ENCODE data around the gene WDR91.
"Not testable (repeated sequence)": the region's sequence is repeated elsewhere in the genome, so short reads cannot be mapped to it uniquely, and the experiment has no call there.

The WDR91 gene

DNA sequence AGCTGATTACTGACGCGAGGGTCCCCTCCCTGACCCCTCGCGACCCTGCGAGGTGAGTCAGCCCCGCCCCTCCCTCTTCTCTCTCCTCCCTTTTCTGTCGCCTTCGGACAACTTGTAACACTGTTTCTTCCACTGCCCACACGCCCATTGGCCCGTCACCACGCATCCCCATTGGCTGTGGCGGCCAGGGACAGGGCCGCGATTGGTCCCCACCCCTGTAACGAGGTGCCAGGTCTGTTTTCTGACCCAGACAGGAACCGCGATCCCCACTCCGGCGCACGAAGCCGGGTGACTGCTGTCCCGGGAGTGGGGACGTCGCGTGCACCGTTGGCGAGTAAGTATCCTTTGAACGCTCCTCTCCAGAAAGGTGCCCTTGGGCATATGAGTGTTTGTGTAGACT lies 22.2 kb upstream of the WDR91 start, which contains the start of gene STRA8:
TSS of gene STRA8 (plus strand) at position 269 of the 400 bp plus-strand sequence. CDS start 6,687 bp downstream, outside the sequence.
- DNase-seq (ENCODE audit: low read depth), result no peak

DNA sequence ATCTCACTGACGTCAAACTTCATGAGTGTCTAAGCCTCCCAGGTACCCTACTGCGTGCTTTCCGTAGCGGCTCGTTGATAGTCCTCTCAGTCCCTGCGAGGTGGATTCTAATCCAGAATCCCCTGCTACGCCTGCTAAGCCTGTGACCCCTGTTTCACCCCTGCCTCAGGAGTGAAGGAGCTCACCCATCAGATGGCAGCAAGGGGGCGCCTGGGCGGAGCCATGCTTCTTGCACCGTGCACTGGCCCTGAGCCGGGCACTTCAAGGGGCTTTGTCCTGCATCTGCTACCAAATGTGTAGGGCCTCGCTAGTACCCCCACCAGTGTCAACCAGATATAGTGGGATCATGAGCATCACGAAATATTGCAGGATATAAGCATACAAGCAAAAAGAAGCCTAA lies 21.4 kb upstream of the WDR91 start:
- no peak for DNase-seq (ENCODE audit: low read depth)

DNA sequence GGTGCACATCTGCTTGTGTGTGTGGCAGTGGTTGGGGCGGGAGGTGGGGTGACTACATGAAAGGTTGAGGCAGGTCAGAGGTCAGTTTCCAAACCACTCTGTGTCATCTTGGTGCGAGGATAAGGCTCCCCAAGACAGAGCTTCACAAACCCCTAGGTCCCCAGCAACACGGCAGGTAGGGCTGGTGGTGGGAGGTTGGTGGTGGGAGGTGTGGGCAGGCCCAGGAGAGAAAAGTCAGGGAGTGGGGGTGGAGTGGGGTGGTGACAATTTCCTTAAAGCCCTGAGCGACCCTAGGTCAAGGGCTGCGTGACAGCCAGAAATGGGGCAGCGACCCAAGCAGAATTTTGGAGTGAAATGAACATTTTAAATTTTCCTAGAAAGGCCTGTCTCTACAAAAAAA lies 20.8 kb upstream of the WDR91 start:
- no peak for DNase-seq (ENCODE audit: low read depth)

DNA sequence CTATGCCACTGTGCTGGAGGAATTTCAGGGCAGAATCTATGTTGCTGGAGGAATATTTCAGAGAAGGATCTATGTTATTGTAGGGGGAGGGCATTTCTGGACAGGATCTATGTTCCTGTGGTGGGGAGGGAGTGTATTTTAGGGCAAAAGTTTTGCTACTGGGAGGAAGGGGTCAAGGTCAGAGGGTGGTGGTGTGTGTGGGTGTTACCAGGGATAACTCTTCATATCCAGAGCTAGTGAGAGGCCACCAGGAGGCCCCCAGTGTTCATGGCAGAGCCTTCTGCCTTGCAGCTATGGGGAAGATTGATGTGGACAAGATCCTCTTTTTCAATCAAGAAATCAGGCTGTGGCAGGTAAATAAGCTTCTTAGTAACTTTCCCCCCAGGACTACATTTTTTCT lies 20.4 kb upstream of the WDR91 start:
- no peak for DNase-seq (ENCODE audit: low read depth)

DNA sequence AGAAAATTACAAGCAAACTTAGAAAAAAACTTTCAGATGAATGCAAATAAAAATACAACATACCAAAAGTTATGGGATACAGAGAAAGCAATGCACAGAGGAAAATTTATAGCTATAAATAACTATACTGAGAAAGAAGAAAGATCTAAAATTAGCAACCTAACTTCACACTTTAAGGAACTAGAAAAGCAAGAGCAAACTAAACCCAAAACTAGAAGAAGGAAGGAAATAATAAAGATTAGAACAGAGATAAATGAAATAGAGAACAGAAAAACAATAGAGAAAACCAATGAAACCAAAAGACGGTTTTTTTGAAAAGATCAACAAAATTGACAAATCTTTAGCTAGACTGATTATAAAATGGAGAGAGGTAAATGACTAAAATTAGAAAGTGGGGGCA lies 12.7 kb upstream of the WDR91 start:
- no peak for DNase-seq (ENCODE audit: low read depth)

DNA sequence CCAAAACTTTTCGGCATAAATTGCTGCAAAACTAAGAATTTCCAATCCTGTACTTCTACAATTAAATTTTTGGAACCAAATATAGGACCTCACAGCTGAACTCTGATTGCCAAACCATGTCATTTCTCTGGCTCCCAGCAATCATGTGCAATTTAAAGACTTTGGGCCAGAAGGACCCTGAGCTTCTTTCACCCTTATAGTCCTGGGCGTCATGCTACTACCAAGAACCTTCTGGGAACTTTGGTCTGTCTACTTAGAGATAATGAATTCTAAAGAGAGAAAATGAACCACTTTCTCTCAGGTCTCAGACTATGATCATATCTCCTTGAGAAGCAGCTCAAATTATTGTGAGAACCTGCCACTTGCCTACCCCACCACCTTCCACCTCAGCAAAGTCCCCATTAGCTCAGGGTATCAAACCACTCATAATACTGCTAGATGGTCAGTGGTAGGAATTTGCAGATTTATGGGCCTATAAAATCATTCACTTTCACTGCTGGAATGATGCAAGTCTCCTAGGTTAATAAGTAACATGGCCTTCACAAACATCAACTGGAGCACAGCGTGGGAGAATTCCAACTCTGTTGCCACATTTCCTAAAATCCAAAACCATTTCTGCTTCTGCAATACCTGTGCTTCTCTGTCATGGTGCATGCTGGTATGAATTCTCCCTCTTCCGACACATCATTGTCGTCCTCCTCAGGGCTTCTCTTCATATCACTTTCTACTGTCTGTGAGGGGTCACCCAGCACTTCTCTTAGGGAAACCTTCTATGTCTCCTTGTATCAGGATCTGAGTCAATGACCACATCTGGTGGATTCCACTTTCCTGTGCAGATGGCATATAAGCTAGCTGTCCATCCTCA lies 6.6 kb upstream of the WDR91 start:
- DNase-seq (ENCODE audit: low read depth), result no peak

DNA sequence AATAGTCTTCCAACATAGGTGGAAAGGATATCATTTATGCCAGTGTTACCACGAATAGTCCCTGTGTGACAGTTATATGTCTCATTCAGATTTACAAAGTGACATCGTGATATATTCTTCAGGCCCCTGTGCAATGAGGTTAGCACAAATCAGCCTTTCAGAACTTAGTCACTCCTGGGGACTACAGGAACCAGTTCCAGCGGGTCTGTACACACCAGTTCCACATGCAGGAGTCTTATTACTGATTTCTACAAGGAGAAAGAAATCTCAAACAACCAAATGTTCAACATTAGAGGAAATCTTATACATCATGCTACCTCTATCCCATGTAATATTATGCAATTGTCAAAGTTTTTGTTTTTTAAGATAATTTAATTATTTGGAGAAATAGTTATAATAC lies 4.4 kb upstream of the WDR91 start:
- DNase-seq (ENCODE audit: low read depth), result no peak

DNA sequence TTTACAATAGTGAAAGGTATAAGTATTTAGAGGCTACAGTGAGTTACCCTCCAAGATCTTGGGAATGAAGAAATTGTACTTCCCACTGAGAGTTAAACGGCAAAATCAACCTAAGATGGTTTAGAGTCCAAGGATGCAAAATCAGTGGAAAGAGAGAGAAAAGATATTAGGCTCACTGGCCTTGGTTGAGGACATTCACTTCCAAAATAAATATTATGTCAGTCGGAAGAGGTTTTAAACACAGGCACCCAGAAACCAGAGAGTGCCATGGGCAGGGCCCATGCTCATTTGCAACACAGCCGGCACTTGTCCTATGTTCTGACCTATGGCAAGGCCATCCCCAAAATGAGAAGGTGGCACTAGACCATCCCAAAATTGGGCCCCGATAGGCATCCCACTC lies 3.9 kb upstream of the WDR91 start:
- DNase-seq (ENCODE audit: low read depth), result no peak

DNA sequence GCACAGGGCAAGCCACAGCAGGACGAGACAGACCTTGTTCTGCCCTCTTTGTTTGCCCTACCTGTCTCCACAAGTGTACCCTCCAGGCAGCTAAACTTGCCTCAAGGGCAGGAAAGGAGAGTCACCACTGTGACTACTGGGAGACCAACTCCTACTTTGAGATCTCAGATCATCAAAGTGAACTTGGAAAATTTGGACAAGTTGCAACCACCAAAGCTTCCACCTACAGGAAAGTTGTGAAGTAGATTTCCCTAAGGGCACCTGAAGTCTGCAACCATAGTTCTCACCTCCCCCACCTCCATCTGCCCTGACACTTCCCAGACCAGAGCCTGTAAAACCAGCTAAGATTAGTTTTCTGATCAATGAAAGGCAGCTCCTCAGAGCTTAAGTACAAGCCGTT lies 2.5 kb upstream of the WDR91 start:
- no peak for DNase-seq (ENCODE audit: low read depth)

DNA sequence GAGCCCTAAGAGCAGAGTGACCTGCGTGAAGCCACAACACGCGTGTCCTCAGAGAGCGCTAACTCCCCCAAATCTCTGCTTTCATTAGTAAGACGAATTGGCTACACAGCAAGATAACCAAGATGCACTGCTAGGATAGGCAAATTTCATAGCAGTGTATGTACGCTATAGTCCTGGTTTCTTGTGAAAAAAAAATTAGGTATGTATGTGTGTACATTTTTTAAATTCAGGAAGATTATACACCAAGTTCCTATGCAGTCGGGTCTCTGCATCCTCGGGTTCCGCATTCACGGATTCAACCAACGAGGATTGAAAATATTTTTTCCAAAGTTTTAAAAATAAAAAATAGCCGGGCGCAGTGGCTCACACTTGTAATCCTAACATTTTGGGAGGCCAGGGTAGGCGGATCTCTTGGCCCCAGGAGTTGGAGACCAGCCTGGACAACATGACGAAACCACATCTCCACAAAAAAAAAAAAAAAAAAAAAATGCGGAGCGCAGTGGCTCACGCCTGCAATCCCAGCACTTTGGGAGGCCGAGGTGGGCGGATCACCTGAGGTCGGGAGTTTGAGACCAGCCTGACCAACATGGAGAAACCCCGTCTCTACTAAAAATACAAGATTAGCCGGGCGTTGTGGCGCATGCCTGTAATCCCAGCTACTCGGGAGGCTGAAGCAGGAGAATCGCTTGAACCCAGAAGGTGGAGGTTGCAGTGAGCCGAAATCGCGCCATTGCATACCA lies 790 bp upstream of the WDR91 start:
- not testable (repeated sequence) for DNase-seq (ENCODE audit: low read depth)

DNA sequence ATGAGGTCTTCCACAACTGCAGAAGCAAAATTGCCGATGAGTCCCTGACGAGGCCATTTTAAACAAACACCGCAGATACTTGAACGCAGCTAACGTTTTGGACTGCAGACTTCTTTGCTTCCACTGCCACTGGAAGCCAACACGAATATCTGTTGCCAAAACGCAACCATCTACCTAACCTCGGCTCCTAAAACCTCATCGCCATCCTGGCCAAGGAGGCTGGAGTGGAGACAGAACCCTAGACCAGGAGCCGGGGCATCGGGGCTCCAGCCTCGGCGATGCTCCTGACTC lies 493 bp downstream of the WDR91 start:
- DNase-seq (ENCODE audit: low read depth), result no peak

DNA sequence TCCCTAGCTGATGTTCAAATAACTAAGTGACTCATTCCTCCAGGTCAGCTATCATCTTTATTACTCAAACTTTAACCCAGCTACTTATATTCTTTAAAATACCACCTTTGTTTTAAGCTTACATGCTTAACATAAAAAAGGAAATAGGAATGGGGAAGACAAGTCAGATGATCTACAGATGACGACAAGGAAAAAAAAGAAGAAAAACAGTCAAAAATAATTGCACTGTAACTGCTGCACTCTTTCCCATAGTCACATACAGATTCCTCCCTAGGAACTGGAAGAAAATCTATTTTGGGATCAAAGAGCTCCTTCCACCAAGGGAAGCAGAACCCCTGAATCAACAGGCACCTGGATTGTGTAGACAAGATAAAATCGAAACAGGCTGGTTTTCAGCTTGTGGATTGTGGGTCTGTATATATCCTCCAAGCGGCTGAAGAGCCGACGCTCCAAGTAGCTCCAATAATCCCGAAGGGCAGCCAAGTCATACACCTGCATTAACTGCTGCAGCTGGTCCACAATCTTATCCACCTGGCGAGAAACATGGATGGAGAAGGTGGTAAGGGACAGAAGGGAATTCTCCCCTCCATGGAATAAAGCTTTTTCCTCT lies 2.0 kb downstream of the WDR91 start:
- DNase-seq (ENCODE audit: low read depth), result no peak

DNA sequence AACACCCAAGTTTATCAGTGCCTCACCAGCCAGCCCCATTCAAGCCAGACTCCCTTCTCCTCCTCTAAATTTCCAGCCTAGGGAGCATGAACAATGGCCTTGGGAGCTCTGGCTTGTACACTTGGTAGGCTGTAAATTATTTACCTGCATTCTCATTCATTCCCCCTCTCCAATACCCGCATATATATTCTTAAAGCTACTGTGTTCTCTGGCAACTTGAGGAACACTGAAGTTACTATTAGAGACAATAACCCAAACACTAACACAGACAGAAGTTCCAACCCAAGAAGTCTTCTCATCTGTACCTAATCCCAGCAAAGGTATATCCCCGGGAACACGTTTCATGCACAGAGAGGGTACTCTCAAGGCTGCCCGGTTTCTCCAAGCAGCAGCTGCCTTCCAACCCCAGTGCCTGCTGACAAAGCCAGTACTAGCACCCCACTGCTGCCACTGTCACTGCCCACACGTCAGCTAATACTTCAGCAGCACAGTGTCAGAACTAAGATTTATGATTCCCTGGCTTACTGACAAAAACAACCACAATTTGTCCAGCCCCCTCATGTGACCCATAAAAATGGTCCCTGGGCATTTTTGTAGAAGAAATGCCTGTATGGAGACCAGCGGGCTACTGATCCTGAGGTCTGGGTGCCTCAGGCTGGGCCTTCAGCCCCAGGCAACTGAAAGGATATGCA lies 3.1 kb downstream of the WDR91 start:
- DNase-seq (ENCODE audit: low read depth), result no peak

DNA sequence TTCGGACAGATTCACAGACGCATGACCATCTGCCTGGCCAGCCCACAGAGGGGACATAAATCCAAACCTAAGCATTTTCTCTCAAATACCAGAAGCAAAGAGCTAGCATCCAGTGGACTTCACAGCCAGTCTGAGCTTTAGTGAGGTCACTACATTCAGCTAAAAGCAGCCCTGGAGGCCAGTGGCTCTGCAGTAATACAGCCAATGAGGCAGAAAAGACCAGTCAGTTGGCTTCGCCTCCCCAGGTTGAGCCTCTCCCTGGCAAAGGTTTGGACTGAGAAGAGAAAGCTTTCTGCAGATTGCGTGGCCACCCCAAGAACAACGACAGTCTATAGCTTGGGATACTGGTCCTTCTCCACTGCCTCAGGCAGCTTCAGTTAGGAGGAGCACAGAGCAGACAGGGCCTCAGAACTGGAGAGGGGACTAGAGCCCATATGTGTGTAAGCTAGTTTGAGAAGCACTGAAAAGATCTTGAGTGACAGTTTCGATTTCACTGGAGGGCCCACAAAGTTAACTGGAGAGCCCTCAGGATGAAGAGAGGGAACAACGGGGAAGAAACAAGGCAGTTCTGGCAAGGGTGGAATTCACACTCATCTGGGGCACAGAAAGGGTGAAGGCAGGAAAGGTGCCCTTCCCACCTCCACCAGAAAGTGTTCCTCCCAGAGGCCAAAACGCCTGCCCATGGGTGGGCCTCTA lies 3.8 kb downstream of the WDR91 start:
- no peak for DNase-seq (ENCODE audit: low read depth)

DNA sequence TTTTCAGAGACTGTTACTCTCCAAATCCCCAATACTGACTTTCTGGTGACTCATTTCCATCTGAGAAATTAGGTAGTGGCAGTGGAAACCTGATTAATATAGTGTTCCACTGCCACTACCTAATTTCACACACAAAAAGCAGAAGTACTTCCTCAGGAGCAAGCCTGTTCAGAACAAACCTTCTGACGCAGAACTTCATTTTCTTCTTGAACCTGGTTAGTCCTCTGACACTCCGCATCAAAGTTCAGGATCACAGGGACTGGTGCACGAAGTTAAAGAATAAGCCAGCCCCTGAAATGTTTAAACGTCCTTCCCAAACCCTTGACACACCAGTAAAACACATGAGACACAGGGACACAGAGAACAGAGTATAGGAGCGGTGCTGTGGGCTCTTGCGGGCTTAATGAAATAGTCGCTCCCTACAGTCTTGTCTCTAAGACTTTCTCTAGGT lies 4.4 kb downstream of the WDR91 start:
- no peak for DNase-seq (ENCODE audit: low read depth)

DNA sequence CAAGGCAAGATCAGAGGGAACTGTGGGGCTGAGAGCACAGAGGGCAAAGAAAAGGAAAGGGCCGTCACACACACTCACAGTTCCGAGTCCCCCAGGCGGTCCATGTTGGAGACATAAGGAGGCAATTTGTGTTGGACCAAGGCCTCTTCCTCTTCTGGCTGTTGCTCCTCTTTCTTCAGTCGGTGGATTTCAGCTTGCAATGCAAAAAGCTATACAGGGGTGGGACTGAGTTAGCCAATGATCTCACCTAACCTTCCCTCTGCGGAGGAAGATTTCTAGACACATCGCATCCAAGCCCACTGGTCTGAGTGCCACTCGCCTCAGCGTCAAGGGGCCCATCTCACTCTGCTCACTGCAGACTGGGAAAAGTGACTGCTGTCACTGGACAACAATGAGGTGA lies 5.5 kb downstream of the WDR91 start:
- no peak for DNase-seq (ENCODE audit: low read depth)

DNA sequence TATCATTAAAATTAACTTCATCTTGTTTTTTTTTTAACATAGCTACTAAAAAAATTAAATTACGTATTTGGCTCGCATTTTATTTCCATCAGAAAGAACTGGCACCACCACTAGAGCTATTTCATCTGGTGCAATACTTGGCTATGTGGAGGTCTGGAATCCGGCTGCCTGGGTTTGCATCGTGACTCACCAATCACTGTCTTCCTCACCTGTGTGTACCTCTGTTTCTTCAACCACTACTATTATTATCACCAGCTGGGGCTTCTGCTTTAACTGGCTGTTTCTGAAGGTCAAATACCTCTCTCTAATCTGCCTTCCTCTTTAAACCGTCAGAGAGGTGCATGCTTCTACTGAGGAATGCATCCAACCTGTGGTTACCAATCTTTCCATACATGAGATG lies 6.5 kb downstream of the WDR91 start:
- no peak for DNase-seq (ENCODE audit: low read depth)

DNA sequence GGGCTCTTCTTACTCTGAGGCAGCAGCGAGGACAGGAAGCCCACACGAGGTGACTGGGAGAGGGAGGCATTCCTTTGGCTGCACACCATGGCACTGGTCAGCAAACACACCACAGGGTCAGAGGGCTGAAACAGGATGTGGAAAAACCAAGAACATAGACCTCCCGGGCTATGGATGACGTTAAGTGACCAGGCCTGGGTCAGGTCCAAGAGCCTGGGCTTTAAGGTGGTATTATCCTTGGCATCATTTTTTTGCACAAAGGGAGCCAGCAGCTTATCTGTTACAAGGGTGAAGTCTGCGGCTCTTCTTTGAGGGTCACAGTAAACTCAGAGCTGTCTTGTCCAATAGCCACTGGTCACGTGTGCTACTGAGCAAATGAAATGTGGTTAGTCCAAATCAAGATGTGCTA lies 7.0 kb downstream of the WDR91 start:
- DNase-seq (ENCODE audit: low read depth), result no peak

DNA sequence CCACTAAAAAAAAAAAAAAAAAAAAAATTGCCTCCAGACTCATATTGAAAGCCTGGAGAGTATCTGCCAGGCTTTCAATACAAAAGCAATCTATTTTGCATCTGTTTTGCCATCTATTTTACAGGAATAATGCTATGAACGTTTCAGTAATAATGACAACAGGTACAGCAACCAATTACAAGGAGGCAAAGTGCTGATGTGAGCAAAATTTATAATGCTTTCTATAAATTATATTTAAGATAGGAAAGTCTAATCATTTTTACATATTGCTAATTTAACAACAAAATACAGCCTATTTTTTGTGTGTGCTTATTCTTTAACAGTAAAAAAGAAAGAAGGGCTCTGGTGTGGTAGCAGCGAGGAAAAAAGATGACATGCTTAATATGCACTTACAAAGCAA lies 10.0 kb downstream of the WDR91 start:
- no peak for DNase-seq (ENCODE audit: low read depth)

DNA sequence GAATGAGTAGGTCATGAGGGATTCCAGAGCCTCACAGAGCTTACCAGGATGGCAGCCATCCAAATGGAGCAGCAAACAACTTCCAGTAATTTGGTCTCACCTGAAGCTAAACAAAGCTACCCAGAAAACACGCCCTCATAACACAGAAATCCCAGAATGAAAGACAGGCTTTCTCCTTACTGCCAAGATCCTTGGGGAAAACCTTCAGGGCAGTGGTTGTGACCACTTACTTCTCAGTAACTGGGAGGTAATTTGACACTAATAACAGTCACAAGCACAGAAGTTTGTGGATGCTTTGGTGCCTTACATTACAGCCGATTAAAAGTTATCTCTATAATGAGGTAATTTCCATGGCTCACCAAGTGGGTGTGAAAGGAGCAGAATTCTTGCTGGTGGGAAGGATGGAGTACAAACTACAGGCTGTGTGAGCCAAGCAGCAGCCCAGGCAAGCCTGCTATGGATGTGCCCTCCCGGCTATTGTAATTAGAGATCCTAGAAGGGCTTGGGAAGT lies 10.4 kb downstream of the WDR91 start:
- DNase-seq (ENCODE audit: low read depth), result no peak

DNA sequence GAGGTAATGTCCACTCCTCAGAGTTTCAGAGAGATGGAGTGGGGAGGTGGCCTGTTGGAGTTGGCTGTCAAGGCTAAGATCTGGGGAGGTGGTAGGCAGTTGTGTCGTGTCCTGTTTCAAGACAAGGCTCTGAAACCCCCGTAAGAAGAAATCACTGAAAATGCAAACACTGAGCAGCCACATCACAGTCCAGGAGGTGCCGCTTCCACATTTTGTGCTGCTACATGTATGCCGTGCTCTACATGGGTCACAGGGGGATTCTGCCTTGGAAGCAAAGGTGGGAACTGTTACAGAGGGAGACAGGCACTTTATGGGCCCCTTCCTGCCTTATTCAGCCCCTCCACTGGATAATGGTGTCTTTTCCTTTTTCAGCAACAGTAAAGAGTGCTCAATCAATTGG lies 11.9 kb downstream of the WDR91 start:
- no peak for DNase-seq (ENCODE audit: low read depth)

Data from stimulated activated CD8-positive, alpha-beta memory T cell treated with anti-CD3 and anti-CD28 coated beads, Interleukin-15, amount 100 ng/mL, for 24 hours (primary cell).